GM19467 (cell line): ENCODE data around the gene TCF12.
"Not testable (repeated sequence)": the region's sequence is repeated elsewhere in the genome, so short reads cannot be mapped to it uniquely, and the experiment has no call there.

Experiments used
- ATAC-seq: cut with Tn5 transposase; IDR thresholded peaks from one replicate; pipeline ENCODE4 v1.9.1; 2021; ENCODE audit warnings: mild to moderate bottlenecking, moderate library complexity; ENCODE audit not compliant: unreplicated experiment

Gene TCF12

DNA sequence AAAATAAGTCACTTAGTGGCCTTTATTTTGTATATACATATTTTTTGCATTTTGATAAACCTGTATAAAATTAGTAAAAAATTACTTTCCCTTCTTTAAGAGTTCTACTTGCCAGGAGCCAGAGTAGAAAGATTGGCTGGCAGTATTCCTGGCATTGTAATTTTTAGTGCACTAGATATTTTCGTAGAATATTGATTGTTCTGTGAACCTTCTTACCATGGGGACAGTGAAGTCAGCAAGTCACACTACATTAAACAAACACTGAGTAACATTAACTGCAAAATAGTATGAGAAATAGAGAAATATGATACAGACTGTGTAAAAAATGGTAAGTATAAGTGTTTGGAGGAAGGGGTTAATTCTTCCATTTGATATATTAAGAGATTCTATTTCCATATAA, 26.0 kb downstream of the TCF12 start:
- no peak for ATAC-seq

GRCh38 chr15:56946150-56946549, 27.7 kb downstream of the TCF12 start:
- no peak for ATAC-seq

DNA sequence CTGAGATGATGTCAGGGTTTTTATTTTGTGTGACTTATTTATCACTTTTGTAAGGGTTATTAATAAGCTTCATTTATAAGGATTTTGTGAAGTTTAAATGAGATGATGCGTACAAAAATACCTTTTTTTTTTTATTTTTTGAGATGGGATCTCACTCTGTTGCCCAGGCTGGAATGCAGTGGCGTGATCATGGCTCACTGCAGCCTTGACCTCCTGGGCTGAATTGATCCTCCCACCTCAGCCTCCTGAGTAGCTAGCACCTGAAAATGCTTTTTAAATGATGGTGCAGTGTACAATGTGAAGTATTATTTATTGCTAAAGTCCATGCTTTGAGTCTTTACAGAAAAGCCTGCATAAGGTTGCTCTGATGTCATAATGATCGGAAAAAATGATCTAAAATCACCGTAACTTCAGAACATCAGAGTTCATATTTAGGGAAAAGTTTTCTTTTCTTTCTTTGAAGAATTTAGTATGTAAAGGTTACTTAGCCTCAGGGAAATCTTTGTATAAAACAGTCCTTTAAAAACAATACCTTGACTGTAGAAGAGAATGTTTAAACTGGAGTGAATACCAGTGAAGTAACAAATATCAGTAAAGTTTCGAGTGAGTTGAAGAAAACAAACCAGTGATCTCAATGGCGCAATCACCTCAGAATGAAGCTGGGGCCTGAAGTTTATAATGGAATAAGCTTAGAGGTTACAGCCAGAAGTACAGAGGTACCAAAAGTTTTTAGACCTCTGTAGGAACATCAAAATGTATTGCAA, 29.7 kb downstream of the TCF12 start:
- ATAC-seq: no peak

DNA sequence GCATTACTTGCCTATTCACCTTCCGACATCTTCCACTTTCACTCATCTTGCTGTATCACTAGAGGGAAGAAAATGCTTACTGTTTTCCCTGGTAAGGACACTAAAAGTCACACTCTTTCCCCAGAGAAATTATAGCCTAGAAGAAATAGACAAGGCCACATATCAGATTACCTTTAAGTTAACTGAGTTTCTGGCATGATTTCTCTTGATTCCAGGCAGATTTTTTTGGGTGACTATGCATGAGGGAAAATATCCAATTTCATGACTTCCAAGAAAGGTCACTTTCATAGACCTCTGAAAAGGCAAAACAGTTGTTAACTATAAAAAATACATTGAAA, 30.3 kb downstream of the TCF12 start:
- ATAC-seq: no peak

- peak; percentile 76 for ATAC-seq
Observed at GRCh38 chr15:56950979-56951378, 32.5 kb downstream of the TCF12 start.

- ATAC-seq: no peak
Observed at GRCh38 chr15:56953790-56954189, 35.3 kb downstream of the TCF12 start.

DNA sequence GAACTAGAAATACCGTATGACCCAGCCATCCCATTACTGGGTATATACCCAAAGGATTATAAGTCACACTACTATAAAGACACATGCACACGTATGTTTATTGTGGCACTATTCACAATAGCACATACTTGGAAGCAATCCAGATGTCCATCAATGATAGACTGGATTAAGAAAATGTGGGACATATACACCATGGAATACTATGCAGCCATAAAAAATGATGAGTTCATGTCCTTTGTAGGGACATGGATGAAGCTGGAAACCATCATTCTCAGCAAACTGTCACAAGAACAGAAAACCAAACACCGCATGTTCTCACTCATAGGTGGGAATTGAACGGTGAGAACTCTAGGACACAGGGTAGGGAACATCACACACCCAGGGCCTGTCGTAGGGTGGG, 36.6 kb downstream of the TCF12 start:
- ATAC-seq: not testable (repeated sequence)

GRCh38 chr15:56956538-56956937, 38.1 kb downstream of the TCF12 start:
- no peak for ATAC-seq

- ATAC-seq: no peak
Observed at GRCh38 chr15:56957812-56958406, 39.5 kb downstream of the TCF12 start.

DNA sequence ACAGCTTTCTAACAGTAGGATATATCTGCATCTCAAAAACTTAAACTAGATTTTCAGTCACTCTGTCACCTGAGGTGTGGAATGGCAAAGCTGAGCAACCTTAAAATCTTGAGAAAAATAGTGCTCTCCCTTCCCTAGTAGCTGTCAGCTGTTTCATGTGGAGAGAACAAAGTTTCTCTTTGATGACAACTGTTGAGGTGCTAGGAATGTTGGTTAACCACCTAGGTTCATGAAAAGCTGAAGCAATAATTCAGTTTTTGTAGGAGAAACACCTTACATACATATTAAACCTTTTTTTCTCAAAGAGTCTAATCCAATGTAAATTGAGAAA, 40.8 kb downstream of the TCF12 start:
- ATAC-seq: no peak

GRCh38 chr15:56960116-56960515, 41.7 kb downstream of the TCF12 start:
- ATAC-seq: no peak

- ATAC-seq: no peak
Observed at GRCh38 chr15:56963126-56963525, 44.7 kb downstream of the TCF12 start.

DNA sequence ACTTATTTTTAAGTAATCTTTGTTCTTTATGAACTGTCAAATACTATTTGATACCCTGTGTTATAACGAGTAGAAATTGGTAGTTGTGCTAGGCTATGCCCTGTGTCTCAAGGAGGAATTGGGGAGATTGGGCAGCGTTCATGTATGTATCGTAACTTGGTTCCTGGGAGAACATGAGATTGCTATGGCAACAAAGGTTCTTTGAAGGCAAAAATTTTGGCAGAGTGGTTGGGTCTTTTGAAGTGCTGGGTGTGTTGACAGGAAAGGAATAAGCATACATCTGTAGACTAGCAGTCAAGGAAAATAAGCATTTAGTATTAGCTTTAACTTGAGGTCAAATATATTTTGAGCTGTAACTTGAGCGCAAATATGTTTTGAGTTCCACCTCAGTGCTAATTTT, 45.3 kb downstream of the TCF12 start:
- ATAC-seq: no peak

DNA sequence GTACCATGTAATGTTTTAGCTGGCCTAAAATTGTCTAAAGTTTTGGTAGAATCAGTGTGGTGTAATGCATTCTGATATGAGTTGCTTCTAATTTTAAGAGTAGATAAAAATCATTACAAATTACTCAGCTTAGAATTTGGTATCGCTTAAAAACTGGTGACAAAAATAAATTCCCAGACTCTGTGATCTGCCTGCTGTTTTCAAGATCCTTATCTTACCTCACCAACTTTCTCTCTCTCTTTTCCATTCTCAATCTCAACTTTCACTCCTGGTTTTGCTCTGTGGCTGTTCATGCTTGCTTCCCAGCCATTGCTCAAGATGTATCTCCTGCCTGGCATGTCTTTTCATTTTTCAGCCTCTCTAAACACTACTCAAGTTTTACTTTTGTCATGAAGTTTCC, 45.7 kb downstream of the TCF12 start:
- no peak for ATAC-seq

- ATAC-seq: no peak
Observed at GRCh38 chr15:56965231-56966013, 47.0 kb downstream of the TCF12 start.

- no peak for ATAC-seq
Observed at GRCh38 chr15:56967336-56967735, 48.9 kb downstream of the TCF12 start.

- ATAC-seq: no peak
Observed at GRCh38 chr15:56968256-56968655, 49.8 kb downstream of the TCF12 start.

GRCh38 chr15:56968821-56969220, 50.4 kb downstream of the TCF12 start:
- no peak for ATAC-seq

- no peak for ATAC-seq
Observed at GRCh38 chr15:56969265-56969895, 50.9 kb downstream of the TCF12 start.

GRCh38 chr15:56971571-56971970, 53.1 kb downstream of the TCF12 start:
- no peak for ATAC-seq

DNA sequence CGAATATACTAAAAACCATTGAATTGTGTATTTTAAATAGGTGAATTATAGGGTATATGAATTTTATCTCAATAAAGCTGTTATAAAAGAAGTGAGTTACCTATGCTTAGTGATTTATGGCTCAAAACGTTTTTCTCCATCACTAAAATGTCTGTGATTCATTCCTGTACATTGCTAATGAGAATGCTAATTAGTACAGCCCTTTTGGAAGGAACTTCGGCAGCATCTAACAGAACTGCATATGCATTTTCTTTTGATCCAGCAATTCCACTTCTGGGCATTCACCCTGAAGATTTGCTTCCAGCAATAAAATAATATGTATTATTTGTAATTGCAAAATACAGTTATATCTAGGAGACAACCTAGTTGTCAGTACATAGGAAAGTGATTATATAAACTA, 53.6 kb downstream of the TCF12 start:
- ATAC-seq: no peak

- no peak for ATAC-seq
Observed at GRCh38 chr15:56972426-56972825, 54.0 kb downstream of the TCF12 start.
